HCT116 (cell line): ENCODE results near the gene CRYBB1. TPM values are rescaled to one million over a fixed set of nuclear protein-coding genes. Genes with fewer than 3 reads are reported as not detected.

Source experiments
- ATAC-seq: fragments of 200-7000 bp; cut with Tn5 transposase; 2 replicates; pipeline ENCODE4 v1.9.1; 2020; ENCODE audit warnings: mild to moderate bottlenecking, moderate library complexity
- BruUV-seq: library from RNA; stranded (reverse); fragments of 400-500 nt; replicated peaks from 2 replicates; lab custom pipeline; 2021; lab: Mats Ljungman, UMichigan
- CTCF ChIA-PET: fragments of 300-600 bp; sonication (Branson Sonifier 250); formaldehyde crosslinking; loops from one replicate; lab custom pipeline; 2021; ENCODE audit warnings: antibody characterized with exemption; lab: Charles Lee
- POLR2A ChIA-PET: fragments of 300-600, 350-600 bp; sonication (Branson Sonifier 250); formaldehyde crosslinking; loops from one replicate; lab custom pipeline; 2021; ENCODE audit warnings: antibody characterized with exemption; lab: Charles Lee
- RAD21 ChIA-PET, 2 experiments: fragments of 300-600 bp; sonication (Branson Sonifier 250); formaldehyde crosslinking; loops; one replicate each; lab custom pipeline; 2023; ENCODE audit warnings: low total read pairs in 2 of 2; ENCODE audit not compliant: uncharacterized antibody in 2 of 2, unreplicated experiment in 2 of 2, low non-redundant PET in 1 of 2; lab: Charles Lee
- DNase-seq: peaks from one replicate; pipeline ENCODE4 v3.0.0-alpha.2; 2010; ENCODE audit warnings: low read depth, low spot score
- H2AFZ ChIP-seq: fragments of 200-600 bp; shearing (Covaris generic), sonication (generic); 2 replicates; pipeline ENCODE4 v1.6.1; 2017; ENCODE audit warnings: low read depth, mixed run types, mixed read lengths, antibody characterized with exemption, low read length; ENCODE audit not compliant: poor library complexity, severe bottlenecking
- H3K27ac ChIP-seq: 2 replicates; pipeline ENCODE4 v1.5.1; 2012; ENCODE audit warnings: low read depth, low read length
- H3K27me3 ChIP-seq: fragments of 200-600 bp; sonication (generic); 2 replicates; pipeline ENCODE4 v1.6.1; 2016; ENCODE audit warnings: mixed run types, low read length, mixed read lengths; ENCODE audit not compliant: insufficient read depth
- H3K36me3 ChIP-seq, 2 experiments: fragments of 200-500 bp in 1 of 2; fragments of 200-600 bp in 1 of 2; sonication (Bioruptor generic) in 1 of 2; sonication (generic) in 1 of 2; 2 replicates each; pipeline versions ENCODE4 v1.5.1 to v1.6.1; 2014 to 2016; ENCODE audit warnings: low read length in 2 of 2, inconsistent platforms in 1 of 2, mixed read lengths in 1 of 2, mixed run types in 1 of 2; ENCODE audit not compliant: insufficient read depth in 2 of 2, control insufficient read depth in 1 of 2
- H3K4me1 ChIP-seq, 2 experiments: fragments of 200-600 bp in 1 of 2; sonication (generic) in 1 of 2; 2 replicates each; pipeline versions ENCODE4 v1.5.1 to v1.6.1; 2012 to 2017; ENCODE audit warnings: low read length in 2 of 2, inconsistent platforms in 1 of 2, mild to moderate bottlenecking in 1 of 2, mixed read lengths in 1 of 2, mixed run types in 1 of 2, moderate library complexity in 1 of 2; ENCODE audit not compliant: insufficient read depth in 2 of 2, control insufficient read depth in 1 of 2
- H3K4me2 ChIP-seq: fragments of 200-600 bp; sonication (generic); 2 replicates; pipeline ENCODE4 v1.6.1; 2017; ENCODE audit warnings: mixed run types, low read length, mixed read lengths
- H3K4me3 ChIP-seq, 2 experiments: fragments of 200-600 bp in 1 of 2; sonication (generic) in 1 of 2; replicated peaks in 1 of 2; 2 replicates each; pipeline ENCODE4 v1.5.1; 2011 to 2016; ENCODE audit warnings: low read length in 2 of 2, control low read depth in 1 of 2, low read depth in 1 of 2, mild to moderate bottlenecking in 1 of 2, mixed read lengths in 1 of 2, mixed run types in 1 of 2
- H3K79me2 ChIP-seq: fragments of 200-600 bp; sonication (generic); 2 replicates; pipeline ENCODE4 v1.6.1; 2017; ENCODE audit warnings: mild to moderate bottlenecking, mixed run types, low read length, moderate library complexity, mixed read lengths; ENCODE audit not compliant: insufficient read depth
- H3K9ac ChIP-seq: fragments of 200-600 bp; sonication (generic); 2 replicates; pipeline ENCODE4 v1.6.1; 2016; ENCODE audit warnings: low read length, mixed read lengths
- H3K9me2 ChIP-seq: fragments of 200-600 bp; sonication (generic), shearing (Covaris generic); 2 replicates; pipeline ENCODE4 v1.6.1; 2017; ENCODE audit warnings: mixed run types, mild to moderate bottlenecking, moderate library complexity; ENCODE audit not compliant: insufficient read depth
- H3K9me3 ChIP-seq, 2 experiments: fragments of 200-500 bp in 1 of 2; fragments of 200-600 bp in 1 of 2; sonication (Bioruptor generic) in 1 of 2; sonication (generic) in 1 of 2; 2 replicates each; pipeline ENCODE4 v1.6.1; 2014 to 2017; ENCODE audit warnings: low read length in 2 of 2, mixed read lengths in 2 of 2, inconsistent platforms in 1 of 2, low read depth in 1 of 2, mild to moderate bottlenecking in 1 of 2, mixed run types in 1 of 2, moderate library complexity in 1 of 2; ENCODE audit not compliant: control insufficient read depth in 1 of 2, insufficient read depth in 1 of 2
- H4K20me1 ChIP-seq: fragments of 200-600 bp; sonication (generic), shearing (Covaris generic); 2 replicates; pipeline ENCODE4 v1.6.1; 2017; ENCODE audit warnings: mixed run types, mild to moderate bottlenecking, moderate library complexity; ENCODE audit not compliant: insufficient read depth
- CEBPB ChIP-seq: IDR thresholded peaks from 2 replicates; pipeline ENCODE4 v1.6.1; 2012; ENCODE audit warnings: low read depth
- EGR1 ChIP-seq: IDR thresholded peaks from 2 replicates; pipeline ENCODE4 v1.6.1; 2012; ENCODE audit warnings: low read depth
- EZH2 ChIP-seq: fragments of 200-600 bp; sonication (generic); IDR thresholded peaks from 2 replicates; pipeline ENCODE4 v1.6.1; 2017; ENCODE audit warnings: antibody characterized with exemption, mixed run types
- EZH2phosphoT487 ChIP-seq: fragments of 200-600 bp; IDR thresholded peaks from 2 replicates; pipeline ENCODE4 v1.6.1; 2018; ENCODE audit warnings: antibody characterized with exemption, borderline replicate concordance
- JUND ChIP-seq: IDR thresholded peaks from 2 replicates; pipeline ENCODE4 v1.6.1; 2012
- MAX ChIP-seq: IDR thresholded peaks from 2 replicates; pipeline ENCODE4 v1.6.1; 2012
- POLR2A ChIP-seq: IDR thresholded peaks from 2 replicates; pipeline ENCODE4 v1.7.0; 2011; ENCODE audit warnings: borderline replicate concordance; ENCODE audit not compliant: insufficient read depth, insufficient read length; ENCODE audit errors: extremely low read depth
- RAD21 ChIP-seq: IDR thresholded peaks from 2 replicates; pipeline ENCODE4 v1.6.1; 2012; ENCODE audit warnings: low read depth, mild to moderate bottlenecking
- SIN3A ChIP-seq: IDR thresholded peaks from 2 replicates; pipeline ENCODE4 v1.6.1; 2012; ENCODE audit warnings: low read depth
- TCF7L2 ChIP-seq: IDR thresholded peaks from 2 replicates; pipeline ENCODE4 v1.7.0; 2011; ENCODE audit warnings: borderline replicate concordance, inconsistent platforms; ENCODE audit not compliant: insufficient read depth, insufficient read length; ENCODE audit errors: extremely low read depth
- ZFX ChIP-seq: fragments of 450-650 bp; IDR thresholded peaks from 2 replicates; pipeline ENCODE4 v1.6.1; 2017
- ZNF274 ChIP-seq: fragments of 200-500 bp; sonication (Bioruptor generic); IDR thresholded peaks from 2 replicates; pipeline ENCODE4 v1.6.1; 2014; ENCODE audit warnings: mild to moderate bottlenecking, low read depth, low read length, inconsistent platforms
- intact Hi-C: fragments of 100-400 bp; cut with micrococcal nuclease; formaldehyde crosslinking; loops from 2 replicates; pipeline ENCODE4 v1.10.0; 2022
- total RNA-seq: library from RNA; stranded (reverse); gene quantifications from one replicate; pipeline ENCODE4 v1.2.1, GENCODE V29; 2021; ENCODE audit not compliant: unreplicated experiment

Gene CRYBB1
- total RNA-seq, 1 experiment from 2014 or later: not detected

- TF ChIP-seq SIN3A (no peak), RAD21 (no peak), EZH2phosphoT487 (no peak), JUND (no peak), TCF7L2 (no peak), EGR1 (no peak), ZFX (no peak)
- TF ChIP-seq, all 23 proteins: peak for 0
- no peak overlapping the region for H3K4me2 ChIP-seq
- BruUV-seq: no TSS peak
- H2AFZ ChIP-seq: no peak overlapping the region
- no peak overlapping the region for H3K9ac ChIP-seq
- no peak overlapping the region for H3K4me3 ChIP-seq
- ChIA-PET CTCF (no interaction called here), POLR2A (no interaction called here), RAD21 (no interaction called here)
- H3K4me1 ChIP-seq: peaks cover 3 to 10% of the 10 kb centered on the region in 2 experiments; a peak in 3 of 4 replicates
- intact Hi-C loops: no loop called here
- H4K20me1 ChIP-seq: no peaks in the 10 kb centered on the region
- peaks cover 5% of the 10 kb centered on the region; the same call in 1 of the 2 replicates for H3K27me3 ChIP-seq
- H3K79me2 ChIP-seq: no peaks in the 10 kb centered on the region
- no peaks in the 10 kb centered on the region for H3K9me3 ChIP-seq
- no peaks in the 10 kb centered on the region for H3K9me2 ChIP-seq
- H3K27ac ChIP-seq: no peak overlapping the region
- ATAC-seq: no peak
- no peaks in the 10 kb centered on the region for H3K36me3 ChIP-seq
- DNase-seq: no peak
Observed at GRCh38 chr22:26648011-26648497, 30.2 kb upstream of the CRYBB1 start.

- no TSS peak for BruUV-seq
- Histone ChIP-seq H4K20me1 (no peaks in the 10 kb centered on the region), H3K9me2 (no peaks in the 10 kb centered on the region), H3K9me3 (no peaks in the 10 kb centered on the region), H3K4me3 (no peak overlapping the region), H3K79me2 (no peaks in the 10 kb centered on the region), H3K27me3 (peaks cover 5% of the 10 kb centered on the region; the same call in 1 of the 2 replicates), H3K4me1 (peaks cover 3 to 10% of the 10 kb centered on the region in 2 experiments; a peak in 3 of 4 replicates), H3K27ac (no peak overlapping the region), H3K4me2 (no peak overlapping the region), H3K9ac (no peak overlapping the region), H3K36me3 (no peaks in the 10 kb centered on the region), H2AFZ (no peak overlapping the region)
- ATAC-seq (no peak), DNase-seq (no peak)
- ChIA-PET RAD21 (no interaction called here), CTCF (no interaction called here), POLR2A (no interaction called here)
- intact Hi-C loops: no loop called here
- TF ChIP-seq CEBPB (no peak), EGR1 (no peak), EZH2 (no peak), ZNF274 (no peak), EZH2phosphoT487 (no peak), MAX (no peak), POLR2A (no peak)
Observed at GRCh38 chr22:26646158-26646557, 28.3 kb upstream of the CRYBB1 start.
